Subcutaneous preadipocyte (primary cell): ENCODE measurements around the gene PAGR1. TPM values are rescaled to one million over a fixed set of nuclear protein-coding genes. Genes with fewer than 3 reads are reported as not detected.

Experiments used
- small RNA-seq: library from RNA; depleted of rRNA; stranded (forward); fragments of <200 nt; gene quantifications from one replicate; pipeline ENCODE3, GENCODE V24; 2012
- total RNA-seq: library from RNA; depleted of rRNA; stranded (reverse); fragments of >200 nt; gene quantifications from 2 replicates; pipeline ENCODE4 v1.2.3, GENCODE V29; 2012

Gene PAGR1
- 13.6 and 19.9 TPM in 2 replicates for total RNA-seq

DNA sequence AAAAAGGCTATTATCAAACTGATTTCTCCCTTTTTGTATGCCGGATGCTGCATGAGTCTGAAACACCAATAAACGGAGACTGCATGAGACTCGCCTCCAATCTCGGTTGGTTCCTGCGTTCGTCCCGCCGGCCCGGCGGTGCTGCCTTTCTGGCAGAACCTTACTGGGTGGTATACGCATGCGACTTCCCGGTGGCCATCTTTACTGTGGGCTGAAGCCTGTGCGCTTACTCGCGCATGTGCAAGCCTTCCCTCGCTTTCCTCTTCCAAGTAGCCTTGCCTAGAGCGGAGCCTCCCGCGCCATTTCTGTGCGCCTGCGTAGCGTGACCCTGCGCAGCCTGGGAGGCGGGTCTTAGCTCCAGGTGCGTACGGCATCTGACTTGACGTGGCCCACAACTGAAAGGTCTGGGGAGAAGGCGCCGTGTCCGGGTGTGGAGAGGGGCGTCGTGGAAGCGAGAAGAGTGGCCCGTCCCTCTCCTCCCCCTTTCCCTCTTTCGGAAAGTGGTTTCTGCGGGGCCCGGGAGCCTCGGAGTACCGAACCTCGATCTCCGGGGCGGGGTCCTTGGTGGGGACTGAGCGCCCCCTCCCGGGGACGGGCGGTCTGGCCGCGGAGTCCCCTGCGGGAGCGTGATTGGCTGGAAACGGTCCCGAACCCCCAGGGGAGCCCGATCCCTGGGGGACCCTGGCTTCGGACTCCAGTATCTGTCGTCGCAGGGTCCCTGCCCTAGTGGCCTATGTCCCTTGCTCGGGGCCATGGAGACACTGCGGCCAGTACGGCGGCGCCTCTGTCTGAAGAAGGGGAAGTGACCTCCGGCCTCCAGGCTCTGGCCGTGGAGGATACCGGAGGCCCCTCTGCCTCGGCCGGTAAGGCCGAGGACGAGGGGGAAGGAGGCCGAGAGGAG is at the start of gene PAGR1:
Gene PAGR1, plus strand, starts transcription at position 360 of the 901 bp plus-strand sequence. Its CDS starts 374 bp downstream, at position 734.

DNA sequence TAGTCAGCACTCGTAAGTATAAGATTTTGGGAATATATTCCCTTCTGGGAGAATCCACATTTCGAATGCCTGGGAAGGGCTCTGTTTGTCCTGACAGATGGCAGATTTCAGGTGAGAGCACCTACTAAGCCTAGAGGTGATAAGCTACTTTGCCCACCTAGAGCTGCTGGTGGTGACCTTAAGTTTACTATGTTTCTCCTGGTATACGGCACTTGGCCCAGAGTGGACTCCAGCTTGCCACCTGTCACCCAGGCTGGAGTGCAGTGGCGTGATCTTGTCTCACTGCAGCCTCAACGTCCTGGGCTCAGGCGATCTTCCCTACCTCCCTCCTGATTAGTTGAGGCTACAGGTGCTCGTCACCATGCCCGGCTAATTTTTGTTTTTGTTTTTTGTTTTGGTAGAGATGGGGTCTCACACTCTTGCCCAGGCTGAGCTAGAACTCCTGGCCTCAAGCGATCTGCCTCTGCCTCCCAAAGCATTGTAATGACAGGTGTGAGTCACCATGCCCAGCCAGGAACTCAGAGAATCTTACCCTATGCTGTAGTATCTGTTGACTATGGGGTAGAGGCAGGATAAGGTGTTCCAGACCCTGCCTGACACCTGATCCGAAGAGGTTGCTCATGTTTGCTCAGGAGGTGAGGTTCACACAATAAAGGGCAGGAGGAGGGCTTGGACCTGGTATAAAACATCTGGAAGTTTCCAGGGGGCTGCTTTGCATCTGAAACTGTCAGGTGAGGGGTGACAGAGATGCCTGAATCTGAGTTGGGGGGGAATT is 38.2 kb upstream of the PAGR1 start, which contains the start of gene ZG16:
Gene ZG16, plus strand, starts transcription at position 681 of the 775 bp plus-strand sequence. CDS start 1,011 bp downstream, outside the sequence.

DNA sequence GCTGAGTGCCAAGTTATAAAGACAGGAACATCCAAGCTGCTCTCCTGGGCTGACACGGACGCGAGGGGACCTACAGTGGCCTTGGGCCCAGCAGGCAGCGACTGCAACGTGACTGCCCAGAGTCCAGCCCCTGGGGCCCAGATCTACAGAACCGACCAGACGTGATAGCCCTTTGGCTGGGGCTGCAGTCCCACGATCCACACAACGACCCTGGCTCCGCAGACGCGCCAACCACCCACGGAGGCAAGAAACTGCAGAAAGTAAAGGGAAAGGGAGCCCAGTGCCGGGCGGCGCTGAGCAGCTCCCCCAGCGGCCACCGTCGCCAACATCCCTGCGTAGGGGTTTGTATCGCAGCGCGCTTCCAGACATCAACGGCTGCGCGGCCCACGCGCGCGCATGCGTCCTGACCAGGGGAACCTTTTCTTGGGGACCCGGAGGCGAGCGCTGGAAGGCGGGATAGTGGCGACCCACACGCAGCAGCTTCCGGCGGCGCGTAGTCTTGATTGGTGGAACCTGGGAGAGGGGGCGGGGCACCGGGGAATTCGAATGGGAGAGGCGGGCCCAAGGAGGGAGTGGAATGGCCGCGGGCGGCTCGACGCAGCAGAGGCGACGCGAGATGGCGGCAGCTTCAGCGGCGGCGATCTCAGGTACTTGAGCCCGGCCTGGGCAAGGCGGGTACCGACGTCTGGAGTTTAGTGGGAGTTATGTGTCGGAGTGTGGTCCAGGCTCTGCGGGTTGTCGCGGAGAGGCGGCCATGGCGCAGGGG is 25.6 kb upstream of the PAGR1 start, which contains the start of gene KIF22:
Gene KIF22, plus strand, starts transcription at position 569 of the 766 bp plus-strand sequence. Its CDS starts 9 bp downstream, at position 578.

DNA sequence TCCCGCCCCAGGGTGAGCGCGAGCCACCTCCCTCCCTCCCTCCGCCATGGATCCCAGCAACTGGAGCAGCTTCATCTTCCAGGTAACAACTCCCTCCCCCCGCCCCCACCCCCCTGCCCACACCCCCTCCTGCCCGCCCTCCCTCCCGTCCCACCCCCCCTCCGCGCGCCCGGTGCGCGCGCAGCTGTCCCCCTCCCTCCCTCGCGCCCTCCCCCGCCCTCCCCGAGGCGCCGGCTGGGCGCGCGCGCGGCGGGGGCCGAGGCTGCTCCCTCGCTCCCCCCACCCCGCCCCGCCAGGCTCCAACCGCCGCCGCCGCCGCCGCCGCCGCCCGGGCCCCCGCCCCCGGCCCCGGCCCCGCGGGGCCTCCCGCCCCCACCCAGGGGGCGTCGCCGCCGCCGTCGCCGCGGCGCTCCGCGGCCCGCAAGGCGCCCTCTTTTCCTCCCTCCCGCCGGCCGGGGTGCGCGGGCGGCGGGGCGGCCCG is 9.8 kb upstream of the PAGR1 start, which contains the start of gene MAZ:
Gene MAZ, plus strand, starts transcription at position 431 of the 481 bp plus-strand sequence. CDS start 173 bp downstream, outside the sequence.

DNA sequence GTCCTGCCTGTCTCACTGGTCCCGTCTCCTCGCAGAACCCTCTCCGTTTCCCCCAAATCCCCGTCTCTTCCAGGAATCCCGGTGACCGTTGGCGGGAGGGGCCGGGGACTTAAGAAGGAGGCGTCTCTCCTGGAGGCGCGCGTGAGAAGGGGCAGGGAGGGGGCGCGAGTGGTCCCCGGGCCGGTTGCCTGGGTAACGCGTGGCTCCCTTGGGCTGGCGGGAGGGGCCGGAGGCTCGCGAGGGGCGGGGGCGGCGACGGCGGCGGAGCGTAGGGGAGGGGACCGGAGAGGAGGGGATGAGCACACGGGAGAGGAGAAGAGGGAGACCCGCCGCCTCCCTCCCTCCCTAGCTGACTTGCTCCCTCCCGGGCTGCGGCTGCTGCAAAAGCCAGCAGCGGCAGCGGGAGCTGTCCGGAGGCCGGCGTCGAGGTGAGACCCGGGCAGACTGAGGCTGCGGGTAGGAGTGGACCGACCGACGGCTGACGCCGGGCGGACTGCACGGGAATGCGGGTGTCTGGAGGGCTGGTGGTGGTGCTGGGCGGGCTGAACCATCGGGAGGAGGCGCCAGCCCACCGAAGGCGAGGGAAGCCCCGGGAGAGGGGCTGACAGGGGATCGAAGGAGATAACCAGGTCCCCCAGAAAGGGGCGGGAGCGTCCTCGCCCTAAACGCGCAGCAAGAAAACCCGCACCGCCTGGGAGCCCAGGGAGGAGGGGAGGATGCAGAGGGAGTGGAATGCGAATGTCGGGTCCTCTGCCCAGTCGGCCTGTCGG is 3.9 kb upstream of the PAGR1 start, which contains the start of gene PRRT2:
Gene PRRT2, plus strand, starts transcription at position 298 of the 770 bp plus-strand sequence. CDS start 862 bp downstream, outside the sequence.

DNA sequence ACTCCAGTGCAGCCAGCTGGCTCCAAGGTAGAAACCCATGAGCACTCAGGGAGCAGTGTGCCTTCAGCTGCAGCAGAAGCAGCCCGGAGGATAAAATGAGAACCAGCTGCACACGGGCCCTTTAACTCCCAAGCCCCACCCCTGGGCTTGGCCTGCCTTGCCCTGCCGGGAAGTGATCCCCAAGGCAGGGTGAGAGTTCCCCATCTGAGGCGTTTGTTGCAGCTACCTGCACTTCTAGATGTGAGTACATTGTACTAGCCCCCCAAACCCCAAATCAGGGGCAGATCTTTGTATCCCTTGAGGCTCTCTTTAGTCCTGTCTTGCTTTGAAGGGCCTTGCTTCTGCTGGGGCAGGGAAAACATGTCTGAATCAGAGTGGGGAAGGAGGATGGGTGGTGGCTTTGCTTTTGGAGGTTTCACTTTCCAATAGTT is 4.3 kb downstream of the PAGR1 start, which contains the start of gene MVP:
Gene MVP, plus strand, starts transcription at position 192 of the 431 bp plus-strand sequence. CDS start 10,088 bp downstream, outside the sequence.

DNA sequence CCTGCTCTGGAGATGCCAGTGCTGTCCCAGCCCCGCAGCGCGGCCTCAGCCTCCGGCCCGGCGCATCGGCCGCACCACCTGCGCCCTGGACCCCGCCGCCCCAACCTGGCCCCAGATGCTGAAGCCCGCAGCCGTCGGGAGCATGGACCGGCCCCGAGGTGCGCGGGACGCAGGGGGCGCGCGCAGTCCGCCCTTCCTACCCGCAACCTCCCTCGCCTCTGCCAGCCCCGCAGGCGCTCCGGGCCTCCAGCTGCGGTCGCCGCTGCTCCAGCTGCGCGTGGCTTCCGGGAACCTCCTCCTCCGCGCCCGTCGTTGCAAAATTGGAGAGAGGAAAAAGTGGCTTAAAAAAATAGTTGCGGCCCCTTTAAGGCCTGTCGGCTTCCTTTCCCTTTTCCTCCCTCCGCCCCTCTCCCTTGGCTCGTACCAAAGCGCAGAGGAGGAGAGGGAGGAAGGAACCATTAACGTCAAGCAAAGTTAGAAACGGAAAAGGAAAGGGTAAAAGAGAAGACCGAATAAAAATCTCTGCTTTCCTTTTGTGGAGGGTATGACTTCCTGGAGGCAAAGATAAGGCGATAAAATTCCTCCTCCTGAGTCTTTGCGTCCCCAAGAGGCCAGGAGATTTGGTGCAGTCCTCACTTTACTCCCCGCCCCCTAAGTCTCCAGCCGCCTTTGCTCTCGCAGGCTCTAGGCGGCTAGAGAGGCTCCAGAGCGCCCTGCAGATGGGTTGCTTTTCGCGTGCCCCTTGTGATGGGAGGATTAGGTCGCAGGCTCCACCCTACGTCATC is 47.1 kb downstream of the PAGR1 start, which contains the start of gene CDIPT:
Gene CDIPT, minus strand, starts transcription at position 343 of the 785 bp plus-strand sequence. CDS start 369 bp downstream, outside the sequence.

Small RNA genes lying within 50 kb of the gene (small RNA-seq; reads per million reads assigned to genes)
- gene AC009133.6 (not detected), gene AC120114.4 (not detected)

Other genes starting within 250 kb of the PAGR1 start
- gene SPN, start 152.9 kb upstream of the PAGR1 start, total RNA-seq, result not detected in 2 replicates
- gene QPRT, start 137.0 kb upstream of the PAGR1 start, total RNA-seq, result 18.7 and 23.7 TPM in 2 replicates
- gene C16orf54, start 70.2 kb upstream of the PAGR1 start, total RNA-seq, result not detected in 2 replicates
- gene ZG16, start 37.9 kb upstream of the PAGR1 start, total RNA-seq, result not detected in 2 replicates
- gene KIF22, start 25.4 kb upstream of the PAGR1 start, total RNA-seq, result 47.0 and 73.7 TPM in 2 replicates
- 204 and 210 TPM in 2 replicates for gene MAZ, start 9.6 kb upstream of the PAGR1 start, total RNA-seq
- 0.39 and 0.73 TPM in 2 replicates for gene PRRT2, start 4.0 kb upstream of the PAGR1 start, total RNA-seq
- 246 and 329 TPM in 2 replicates for gene MVP, start 4.3 kb downstream of the PAGR1 start, total RNA-seq
- gene CDIPT, start 47.1 kb downstream of the PAGR1 start, total RNA-seq, result 57.7 and 65.4 TPM in 2 replicates
- gene SEZ6L2, start 83.4 kb downstream of the PAGR1 start, total RNA-seq, result 0.73 and 0.98 TPM in 2 replicates
- gene ASPHD1, start 84.3 kb downstream of the PAGR1 start, total RNA-seq, result 2.3 and 4.4 TPM in 2 replicates
- 6.2 and 10.2 TPM in 2 replicates for gene KCTD13, start 110.1 kb downstream of the PAGR1 start, total RNA-seq
- 40.7 and 53.3 TPM in 2 replicates for gene TMEM219, start 145.9 kb downstream of the PAGR1 start, total RNA-seq
- gene TAOK2, start 157.7 kb downstream of the PAGR1 start, total RNA-seq, result 32.3 and 42.2 TPM in 2 replicates
- 5.9 and 8.2 TPM in 2 replicates for gene HIRIP3, start 179.5 kb downstream of the PAGR1 start, total RNA-seq
- 18.7 and 21.7 TPM in 2 replicates for gene INO80E, start 180.1 kb downstream of the PAGR1 start, total RNA-seq
- 0.20 and 0.37 TPM in 2 replicates for gene DOC2A, start 194.9 kb downstream of the PAGR1 start, total RNA-seq
- not detected in 2 replicates for gene C16orf92, start 207.0 kb downstream of the PAGR1 start, total RNA-seq
- not detected in 2 replicates for gene TLCD3B, start 215.1 kb downstream of the PAGR1 start, total RNA-seq
- 847 and 985 TPM in 2 replicates for gene ALDOA, start 249.6 kb downstream of the PAGR1 start, total RNA-seq